GM18520 (cell line): Measurements from ENCODE around the gene TAF9B.
"Not testable (repeated sequence)": the region's sequence is repeated elsewhere in the genome, so short reads cannot be mapped to it uniquely, and the experiment has no call there.

Source experiments
- ATAC-seq: cut with Tn5 transposase; IDR thresholded peaks from one replicate; pipeline ENCODE4 v1.9.1; 2021; ENCODE audit not compliant: unreplicated experiment

Gene TAF9B

GRCh38 chrX:78116766-78117165, 22.7 kb downstream of the TAF9B start:
- ATAC-seq: no peak

- ATAC-seq: no peak
These were observed 23.1 kb downstream of the TAF9B start for GRCh38 chrX:78116365-78116764.

GRCh38 chrX:78111140-78111931, 28.1 kb downstream of the TAF9B start:
- no peak for ATAC-seq

- no peak for ATAC-seq
These were observed 30.0 kb downstream of the TAF9B start for GRCh38 chrX:78109458-78109857.

GRCh38 chrX:78106651-78106986, 32.8 kb downstream of the TAF9B start:
- ATAC-seq: no peak

GRCh38 chrX:78105944-78106650, 33.4 kb downstream of the TAF9B start:
- no peak for ATAC-seq

GRCh38 chrX:78104447-78105176, 34.8 kb downstream of the TAF9B start:
- ATAC-seq: peak; percentile 24

GRCh38 chrX:78103623-78104446, 35.6 kb downstream of the TAF9B start, which contains the start of gene PGK1:
Gene PGK1, plus strand, starts transcription at chrX:78104248. Its CDS starts 93 bp downstream, at chrX:78104341.
- ATAC-seq: peak; percentile 95

- ATAC-seq: no peak
These were observed 36.3 kb downstream of the TAF9B start for GRCh38 chrX:78103001-78103622.

- no peak for ATAC-seq
These were observed 37.4 kb downstream of the TAF9B start for GRCh38 chrX:78102091-78102490.

GRCh38 chrX:78098108-78098507, 41.3 kb downstream of the TAF9B start:
- ATAC-seq: no peak

GRCh38 chrX:78092296-78092695, 47.2 kb downstream of the TAF9B start:
- ATAC-seq: peak; percentile 88

GRCh38 chrX:78081413-78081812, 58.0 kb downstream of the TAF9B start:
- not testable (repeated sequence) for ATAC-seq
